Stimulated activated CD4-positive, alpha-beta T cell treated with anti-CD3 and anti-CD28 coated beads, Interleukin-12 subunit alpha, Interleukin-12 subunit beta, amount 100 ng/mL, for 48 hours (primary cell): ENCODE results near the gene CYP2S1.

Experiments used
- DNase-seq, 3 donors: peaks; one replicate each; pipeline ENCODE4 v3.0.0-alpha.2; 2020; ENCODE audit warnings: low read depth in 2 of 3, low spot score in 1 of 3

CYP2S1 gene

GRCh38 chr19:41193430-41194156, 574 bp downstream of the CYP2S1 start:
- no peak for DNase-seq

- DNase-seq, result no peak
Observed at GRCh38 chr19:41194157-41194552, 1.1 kb downstream of the CYP2S1 start.

- no peak for DNase-seq
Observed at GRCh38 chr19:41195675-41196497, 2.9 kb downstream of the CYP2S1 start.

GRCh38 chr19:41198559-41198958, 5.5 kb downstream of the CYP2S1 start:
- no peak for DNase-seq

- no peak for DNase-seq
Observed at GRCh38 chr19:41203371-41203770, 10.4 kb downstream of the CYP2S1 start.

- peak; percentile 71 to 83 (median 72) for DNase-seq
Observed at GRCh38 chr19:41204338-41204737, 11.3 kb downstream of the CYP2S1 start.

- DNase-seq, result no peak
Observed at GRCh38 chr19:41205995-41206394, 13.0 kb downstream of the CYP2S1 start.

GRCh38 chr19:41206456-41206855, 13.4 kb downstream of the CYP2S1 start:
- no peak for DNase-seq

GRCh38 chr19:41206926-41207750, 14.1 kb downstream of the CYP2S1 start:
- no peak for DNase-seq

- DNase-seq, result no peak
Observed at GRCh38 chr19:41214161-41214560, 21.1 kb downstream of the CYP2S1 start.

GRCh38 chr19:41217741-41218140, 24.7 kb downstream of the CYP2S1 start:
- DNase-seq, result no peak

GRCh38 chr19:41218249-41218614, 25.2 kb downstream of the CYP2S1 start:
- DNase-seq, result no peak

- no peak for DNase-seq
Observed at GRCh38 chr19:41218615-41219507, 25.8 kb downstream of the CYP2S1 start, which contains the start of gene AXL. TSS of gene AXL (plus strand) at chr19:41219223. CDS start at chr19:41219393, 170 bp downstream.

GRCh38 chr19:41219924-41220567, 27.0 kb downstream of the CYP2S1 start:
- DNase-seq, result no peak

GRCh38 chr19:41220811-41221210, 27.8 kb downstream of the CYP2S1 start:
- no peak for DNase-seq

GRCh38 chr19:41221514-41222205, 28.6 kb downstream of the CYP2S1 start:
- DNase-seq, result no peak

- no peak for DNase-seq
Observed at GRCh38 chr19:41222240-41222639, 29.2 kb downstream of the CYP2S1 start.

GRCh38 chr19:41223431-41224234, 30.6 kb downstream of the CYP2S1 start:
- no peak for DNase-seq

- no peak for DNase-seq
Observed at GRCh38 chr19:41224632-41225031, 31.6 kb downstream of the CYP2S1 start.
